Endothelial cell of umbilical vein (primary cell): ENCODE measurements around the gene RNF213. TPM values are rescaled to one million over a fixed set of nuclear protein-coding genes. Genes with fewer than 3 reads are reported as not detected.

Source experiments
- BruUV-seq: library from RNA; stranded (reverse); fragments of 400-500 nt; replicated peaks from 2 replicates; lab custom pipeline; 2021; lab: Mats Ljungman, UMichigan
- CTCF ChIA-PET: fragments of 300-600, 350-600 bp; sonication (Branson Sonifier 250); formaldehyde crosslinking; loops from one replicate; lab custom pipeline; 2021; ENCODE audit warnings: antibody characterized with exemption, inconsistent platforms; lab: Charles Lee
- POLR2A ChIA-PET: fragments of 300-600, 350-600 bp; sonication (Branson Sonifier 250); formaldehyde crosslinking; loops from one replicate; lab custom pipeline; 2021; ENCODE audit warnings: antibody characterized with exemption, inconsistent platforms; lab: Charles Lee
- DNase-seq: peaks from one replicate; pipeline ENCODE4 v3.0.0-alpha.2; 2011; ENCODE audit warnings: low read depth, low spot score
- FAIRE-seq: peaks from 2 replicates; lab custom pipeline; 2011; peaks lifted over from hg19 to GRCh38; lab: Jason Lieb, UNC
- H2AFZ ChIP-seq: 2 replicates; pipeline ENCODE4 v1.6.0; 2012; ENCODE audit warnings: low read depth, low read length, control low read depth, inconsistent platforms
- H3K27ac ChIP-seq: 2 replicates; pipeline ENCODE4 v1.5.1; 2011; ENCODE audit warnings: low read depth, mild to moderate bottlenecking, control low read depth, low read length, moderate library complexity; ENCODE audit not compliant: insufficient read depth
- H3K27me3 ChIP-seq, 2 experiments: 2 replicates each; pipeline versions ENCODE4 v1.6.0 to v1.6.1; 2011; ENCODE audit warnings: low read length in 2 of 2, mixed read lengths in 1 of 2; ENCODE audit not compliant: control insufficient read depth in 2 of 2, insufficient read depth in 2 of 2
- H3K36me3 ChIP-seq, 2 experiments: 2 replicates in 1 of 2; 3 replicates in 1 of 2; pipeline ENCODE4 v1.5.1; 2011; ENCODE audit warnings: low read length in 2 of 2, mild to moderate bottlenecking in 1 of 2, moderate library complexity in 1 of 2; ENCODE audit not compliant: control insufficient read depth in 2 of 2, insufficient read depth in 2 of 2; ENCODE audit errors: extremely low read depth in 1 of 2
- H3K4me1 ChIP-seq: 3 replicates; pipeline ENCODE4 v1.5.1; 2011; ENCODE audit warnings: mild to moderate bottlenecking, low read length; ENCODE audit not compliant: control insufficient read depth, insufficient read depth; ENCODE audit errors: extremely low read depth
- H3K4me2 ChIP-seq: 2 replicates; pipeline ENCODE4 v1.6.1; 2011; ENCODE audit warnings: low read length, control low read depth, mixed read lengths; ENCODE audit not compliant: insufficient read depth
- H3K4me3 ChIP-seq, 3 experiments: fragments of 200-600 bp in 1 of 3; sonication (generic), shearing (Covaris generic) in 1 of 3; replicated peaks in 1 of 3; 2 replicates each; pipeline ENCODE4 v1.5.1; 2011 to 2016; ENCODE audit warnings: control low read depth in 3 of 3, low read length in 3 of 3, mild to moderate bottlenecking in 2 of 3, inconsistent platforms in 1 of 3, low read depth in 1 of 3, moderate library complexity in 1 of 3; ENCODE audit not compliant: insufficient read depth in 1 of 3
- H3K79me2 ChIP-seq: 2 replicates; pipeline ENCODE4 v1.6.0; 2012; ENCODE audit warnings: low read length, inconsistent platforms; ENCODE audit not compliant: control insufficient read depth, insufficient read depth
- H3K9ac ChIP-seq: replicated peaks from 2 replicates; pipeline ENCODE3; 2011; ENCODE audit warnings: low read length, control low read depth; ENCODE audit not compliant: insufficient read depth; ENCODE audit errors: extremely low read depth
- H3K9me1 ChIP-seq: replicated peaks from 3 replicates; pipeline ENCODE4 v1.6.0; 2011; ENCODE audit warnings: mild to moderate bottlenecking, low read length; ENCODE audit not compliant: control insufficient read depth, insufficient read depth; ENCODE audit errors: extremely low read depth
- H3K9me3 ChIP-seq: replicated peaks from 2 replicates; pipeline ENCODE4 v1.5.1; 2012; ENCODE audit warnings: low read length, inconsistent platforms; ENCODE audit not compliant: control insufficient read depth, insufficient read depth
- H4K20me1 ChIP-seq: replicated peaks from 2 replicates; pipeline ENCODE3; 2011; ENCODE audit warnings: mild to moderate bottlenecking, low read length; ENCODE audit not compliant: control insufficient read depth, insufficient read depth; ENCODE audit errors: extremely low read depth
- CTCF ChIP-seq, 2 donors: IDR thresholded peaks; 1 replicate in 1 of 2; 2 replicates in 1 of 2; pipeline ENCODE4 v1.5.1; 2011; ENCODE audit warnings: low read length in 2 of 2, mild to moderate bottlenecking in 2 of 2, moderate library complexity in 2 of 2, control low read depth in 1 of 2, inconsistent platforms in 1 of 2, low read depth in 1 of 2; ENCODE audit not compliant: insufficient read depth in 1 of 2; ENCODE audit errors: extremely low read depth in 1 of 2
- EZH2 ChIP-seq: IDR thresholded peaks from 2 replicates; pipeline ENCODE4 v1.6.1; 2012; ENCODE audit warnings: borderline replicate concordance, low read depth, mild to moderate bottlenecking, moderate library complexity, low read length, inconsistent platforms; ENCODE audit not compliant: severe bottlenecking
- FOS ChIP-seq: IDR thresholded peaks from 2 replicates; pipeline ENCODE4 v1.6.1; 2011; ENCODE audit warnings: mild to moderate bottlenecking, low read length, moderate library complexity, borderline replicate concordance; ENCODE audit not compliant: insufficient read depth
- GATA2 ChIP-seq: IDR thresholded peaks from 2 replicates; pipeline ENCODE4 v1.7.0; 2011; ENCODE audit warnings: low read depth, mild to moderate bottlenecking, moderate library complexity, mixed read lengths, low read length; ENCODE audit not compliant: insufficient read length, insufficient read depth
- JUN ChIP-seq: IDR thresholded peaks from 2 replicates; pipeline ENCODE4 v1.6.1; 2011; ENCODE audit warnings: borderline replicate concordance, low read depth; ENCODE audit not compliant: insufficient read length, insufficient read depth
- MYC ChIP-seq: IDR thresholded peaks from one replicate; pipeline ENCODE4 v1.6.1; 2011; ENCODE audit warnings: mild to moderate bottlenecking, low read depth, low read length
- POLR2A ChIP-seq: IDR thresholded peaks from 2 replicates; pipeline ENCODE4 v1.6.1; 2012; ENCODE audit warnings: low read depth, mild to moderate bottlenecking, control low read depth, low read length
- POLR2AphosphoS5 ChIP-seq: IDR thresholded peaks from 2 replicates; pipeline ENCODE4 v1.6.1; 2012; ENCODE audit warnings: low read depth, mild to moderate bottlenecking, control low read depth, low read length, moderate library complexity; ENCODE audit not compliant: insufficient read depth
- dilution Hi-C: fragments of 300-500 bp; cut with MboI; formaldehyde crosslinking; loops from one replicate; pipeline ENCODE4 v1.15.0; 2019; ENCODE audit warnings: low sequenced_read_pairs; ENCODE audit not compliant: extremely low pct_ligation_motif_present
- intact Hi-C: fragments of 100-400 bp; cut with micrococcal nuclease; formaldehyde crosslinking; loops from one replicate; pipeline ENCODE4 v1.10.0; 2022
- polyA plus RNA-seq, 4 experiments: library from polyadenylated mRNA; depleted of rRNA in 3 of 4; stranded (reverse) in 3 of 4; unstranded in 1 of 4; fragments of >200 nt; gene quantifications; 2 replicates each; pipeline versions ENCODE4 v1.2.1 to v1.2.3, GENCODE V29; 2011 to 2012; ENCODE audit warnings: missing spikeins in 1 of 4
- total RNA-seq: library from RNA; stranded (reverse); gene quantifications from 2 replicates; pipeline ENCODE4 v1.2.3, GENCODE V29; 2021
- TF ChIP-seq, protein P1 (sequence below): IDR thresholded peaks from 2 replicates; pipeline ENCODE4 v1.6.1; 2011; ENCODE audit not compliant: insufficient read depth, insufficient read length

The RNF213 gene
- total and polyA plus RNA-seq, 2 donors (not counting 3 experiments of a cell fraction or from before 2014, with no cell fraction given) = 36.5 to 116 TPM

GRCh38 chr17:80432350-80432955 is 171.8 kb downstream of the RNF213 start:
- Histone ChIP-seq H3K4me1 (no peaks in the 10 kb centered on the region), H3K9me3 (no peaks in the 10 kb centered on the region), H3K27me3 (no peaks in the 10 kb centered on the region), H3K4me2 (no peak overlapping the region), H3K36me3 (no peaks in the 10 kb centered on the region), H3K9ac (no peak overlapping the region), H3K27ac (no peak overlapping the region), H4K20me1 (no peaks in the 10 kb centered on the region), H2AFZ (no peak overlapping the region), H3K4me3 (no peak overlapping the region), H3K9me1 (no peaks in the 10 kb centered on the region), H3K79me2 (no peaks in the 10 kb centered on the region)
- dilution Hi-C loops (no loop called here), intact Hi-C loops (no loop called here)
- no peak for FAIRE-seq
- no TSS peak for BruUV-seq
- no peak for TF ChIP-seq MYC
- no peak for TF ChIP-seq FOS
- no peak for TF ChIP-seq EZH2
- TF ChIP-seq JUN = no peak
- TF ChIP-seq, protein P1, sequence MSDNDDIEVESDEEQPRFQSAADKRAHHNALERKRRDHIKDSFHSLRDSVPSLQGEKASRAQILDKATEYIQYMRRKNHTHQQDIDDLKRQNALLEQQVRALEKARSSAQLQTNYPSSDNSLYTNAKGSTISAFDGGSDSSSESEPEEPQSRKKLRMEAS = no peak
- ChIA-PET CTCF (interaction anchor here (1.3 kb wide), 1 partner anchor 556 kb away, joined by 5 read pairs; no protein-coding TSS in a partner anchor), POLR2A (no interaction called here)
- no peak for DNase-seq

- BruUV-seq = no TSS peak
- H3K9ac ChIP-seq = no peak overlapping the region
- no peak overlapping the region for H2AFZ ChIP-seq
- DNase-seq = no peak
- no peaks in the 10 kb centered on the region for H3K27me3 ChIP-seq
- dilution Hi-C loops (no loop called here), intact Hi-C loops (no loop called here)
- ChIA-PET CTCF (interaction anchor here (1.1 to 1.3 kb wide), 2 partner anchors 21 to 556 kb away, joined by 4 to 5 read pairs; no protein-coding TSS in a partner anchor), POLR2A (no interaction called here)
- H3K4me3 ChIP-seq = no peak overlapping the region
- H3K79me2 ChIP-seq = no peaks in the 10 kb centered on the region
- no peak for TF ChIP-seq CTCF (IDR thresholded peaks at IDR 0.05; ENCODE audit: extremely low read depth in 1 of 2, insufficient read depth in 1 of 2, low read depth in 1 of 2, low read length in 2 of 2)
- no peak for TF ChIP-seq FOS
- TF ChIP-seq, protein P1 = no peak
- no peak for TF ChIP-seq MYC
- no peak for TF ChIP-seq POLR2A
- no peak for TF ChIP-seq GATA2
- no peak for TF ChIP-seq JUN
- TF ChIP-seq EZH2 = no peak
- TF ChIP-seq POLR2AphosphoS5 = no peak
- no peaks in the 10 kb centered on the region for H4K20me1 ChIP-seq
- H3K36me3 ChIP-seq = no peaks in the 10 kb centered on the region
- no peaks in the 10 kb centered on the region for H3K9me3 ChIP-seq
- FAIRE-seq = no peak
- no peak overlapping the region for H3K27ac ChIP-seq
- H3K4me1 ChIP-seq = no peaks in the 10 kb centered on the region
- no peaks in the 10 kb centered on the region for H3K9me1 ChIP-seq
- no peak overlapping the region for H3K4me2 ChIP-seq
Measured at GRCh38 chr17:80432961-80433550, 172.4 kb downstream of the RNF213 start.
